K562 (cell line): ENCODE measurements around the gene SPON1. TPM values are rescaled to one million over a fixed set of nuclear protein-coding genes. Genes with fewer than 3 reads are reported as not detected.

Experiments
- ATAC-seq: fragments of 200-7000 bp; cut with Tn5 transposase; 3 replicates; pipeline ENCODE4 v1.9.1; 2020; ENCODE audit warnings: moderate library complexity
- BruUV-seq: library from RNA; stranded (reverse); fragments of 400-500 nt; replicated peaks from 2 replicates; lab custom pipeline; 2021; lab: Mats Ljungman, UMichigan
- CTCF ChIA-PET: fragments of 300-600 bp; formaldehyde crosslinking; extraction: SDS; loops from one replicate; lab custom pipeline; 2021; ENCODE audit warnings: low intra/inter-chr PET ratio; lab: Yijun Ruan, JAX
- POLR2A ChIA-PET: fragments of 300-600, 350-650 bp; sonication (Branson Sonifier 250); formaldehyde crosslinking; extraction: SDS; loops from one replicate; lab custom pipeline; 2021; ENCODE audit warnings: antibody characterized with exemption, inconsistent platforms; lab: Yijun Ruan, JAX
- DNase-seq, 4 experiments: peaks; one replicate each; pipeline versions ENCODE4 v3.0.0 to v3.0.0-alpha.2; 2011 to 2018; ENCODE audit warnings: low spot score in 3 of 4, mixed read lengths in 3 of 4; ENCODE audit errors: extremely low read depth in 1 of 4
- FAIRE-seq: peaks from 2 replicates; lab custom pipeline; 2011; peaks lifted over from hg19 to GRCh38; lab: Jason Lieb, UNC
- H2AFZ ChIP-seq: 2 replicates; pipeline ENCODE4 v1.6.0; 2011; ENCODE audit warnings: low read depth, low read length, control low read depth, inconsistent platforms
- H3K27ac ChIP-seq: fragments of 200-600 bp; 3 replicates; pipeline ENCODE4 v1.8.0; 2011; ENCODE audit warnings: low read depth, mild to moderate bottlenecking, control low read depth, inconsistent platforms, low read length, moderate library complexity, mixed read lengths; ENCODE audit errors: extremely low read depth
- H3K27me3 ChIP-seq, 2 experiments: fragments of 300-600 bp in 1 of 2; 2 replicates in 1 of 2; 3 replicates in 1 of 2; pipeline versions ENCODE4 v1.6.0 to v1.8.0; 2011; ENCODE audit warnings: inconsistent platforms in 2 of 2, low read length in 2 of 2, mild to moderate bottlenecking in 1 of 2, mixed read lengths in 1 of 2, moderate library complexity in 1 of 2; ENCODE audit not compliant: control insufficient read depth in 2 of 2, insufficient read depth in 2 of 2
- H3K36me3 ChIP-seq: fragments of 300-600 bp; 3 replicates; pipeline ENCODE4 v1.8.0; 2011; ENCODE audit warnings: mild to moderate bottlenecking, low read length, inconsistent platforms; ENCODE audit not compliant: control insufficient read depth, insufficient read depth
- H3K4me1 ChIP-seq, 2 experiments: fragments of 200-600 bp in 1 of 2; replicated peaks in 1 of 2; 2 replicates in 1 of 2; 3 replicates in 1 of 2; pipeline versions ENCODE4 v1.5.1 to v1.8.0; 2011; ENCODE audit warnings: inconsistent platforms in 2 of 2, low read length in 2 of 2, mild to moderate bottlenecking in 1 of 2, mixed read lengths in 1 of 2, moderate library complexity in 1 of 2; ENCODE audit not compliant: control insufficient read depth in 2 of 2, insufficient read depth in 2 of 2
- H3K4me2 ChIP-seq: 2 replicates; pipeline ENCODE4 v1.6.1; 2011; ENCODE audit warnings: low read length, control low read depth, inconsistent platforms, mixed read lengths; ENCODE audit not compliant: insufficient read depth
- H3K4me3 ChIP-seq: fragments of 200-600 bp; sonication (generic), shearing (Covaris generic); 2 replicates; pipeline ENCODE4 v1.5.1; 2016; ENCODE audit warnings: control low read depth, inconsistent platforms
- H3K79me2 ChIP-seq: fragments of 200-600 bp; 3 replicates; pipeline ENCODE4 v1.8.0; 2011; ENCODE audit warnings: low read length, inconsistent platforms; ENCODE audit not compliant: control insufficient read depth, insufficient read depth
- H3K9ac ChIP-seq, 2 experiments: 2 replicates each; pipeline versions ENCODE4 v1.6.0 to v1.6.1; 2011; ENCODE audit warnings: low read depth in 2 of 2, low read length in 2 of 2, control low read depth in 1 of 2, inconsistent platforms in 1 of 2, mild to moderate bottlenecking in 1 of 2, mixed read lengths in 1 of 2; ENCODE audit not compliant: insufficient read depth in 1 of 2
- H3K9me1 ChIP-seq: one replicate; pipeline ENCODE4 v1.6.0; 2011; ENCODE audit warnings: inconsistent platforms, mild to moderate bottlenecking, low read length, moderate library complexity; ENCODE audit not compliant: control insufficient read depth, insufficient read depth
- H3K9me3 ChIP-seq: replicated peaks from 2 replicates; pipeline ENCODE4 v1.5.1; 2011; ENCODE audit warnings: low read depth, low read length, inconsistent platforms; ENCODE audit not compliant: control insufficient read depth, insufficient read depth
- H4K20me1 ChIP-seq: replicated peaks from 2 replicates; pipeline ENCODE4 v1.6.1; 2011; ENCODE audit warnings: low read length, inconsistent platforms, mixed read lengths; ENCODE audit not compliant: control insufficient read depth, insufficient read depth
- CBX5 ChIP-seq: IDR thresholded peaks from 2 replicates; pipeline ENCODE4 v1.6.1; 2014; ENCODE audit warnings: low read depth, borderline replicate concordance
- ETS2 ChIP-seq: IDR thresholded peaks from 2 replicates; pipeline ENCODE4 v1.6.1; 2016; ENCODE audit warnings: borderline replicate concordance, missing genetic modification characterization, mild to moderate bottlenecking, moderate library complexity, missing compliant biosample characterization; ENCODE audit not compliant: poor library complexity, severe bottlenecking
- NFIC ChIP-seq: fragments of 450-650 bp; IDR thresholded peaks from 2 replicates; pipeline ENCODE4 v1.6.1; 2017; ENCODE audit warnings: mild to moderate bottlenecking, inconsistent platforms
- STAT5B ChIP-seq: fragments of 250-450 bp; sonication (Bioruptor Pico); IDR thresholded peaks from 2 replicates; pipeline ENCODE4 v1.8.0; 2021; ENCODE audit warnings: mild to moderate bottlenecking, inconsistent platforms
- ZNF134 ChIP-seq: fragments of 250-450 bp; sonication (Bioruptor Pico); conservative IDR thresholded peaks from 2 replicates; pipeline ENCODE4 v1.4.0; 2020
- ZNF282 ChIP-seq: sonication (generic); formaldehyde crosslinking; IDR thresholded peaks from 2 replicates; pipeline ENCODE4 v1.8.1; 2023; ENCODE audit warnings: missing genetic modification reagents
- ZNF318 ChIP-seq, 2 experiments: fragments of 450-650 bp; IDR thresholded peaks; 2 replicates each; pipeline ENCODE4 v1.6.1; 2016; ENCODE audit warnings: mild to moderate bottlenecking in 2 of 2, borderline replicate concordance in 1 of 2, low read depth in 1 of 2, moderate library complexity in 1 of 2
- WGBS: fragments of 100-300 bp; shearing (Covaris generic); methylation state at CpG from one replicate; pipeline ENCODE4 v1.1.6; 2016; ENCODE audit warnings: low coverage, mixed read lengths; ENCODE audit not compliant: insufficient coverage; ENCODE audit errors: missing lambda C conversion rate; 5-methylcytosine and 5-hydroxymethylcytosine counted together
- in situ Hi-C: fragments of 300-500 bp; cut with MboI; formaldehyde crosslinking; loops from 4 replicates; pipeline ENCODE4 v1.15.0; 2018; ENCODE audit warnings: inconsistent platforms, mixed read lengths
- intact Hi-C: fragments of 100-400 bp; cut with micrococcal nuclease; formaldehyde crosslinking; loops from 2 replicates; pipeline ENCODE4 v1.14.2; 2022
- polyA plus RNA-seq, 8 experiments: library from polyadenylated mRNA; depleted of rRNA in 4 of 8; stranded (reverse) in 5 of 8; unstranded in 3 of 8; fragments of >200 nt; fragmentation: Nextera tagmentation in 2 of 8; fragmentation: Illumina TruSeq in 1 of 8; extraction: Ambion mirVana in 2 of 8; extraction: Trizol in 1 of 8; gene quantifications; 2 replicates each; pipeline versions ENCODE4 v1.2.1 to v1.2.3, GENCODE V29; 2011 to 2014; ENCODE audit warnings: inconsistent platforms in 1 of 8, missing spikeins in 1 of 8
- total RNA-seq, 7 experiments: library from RNA; depleted of rRNA in 6 of 7; stranded (reverse); fragments of >200 nt in 6 of 7; fragmentation: Illumina TruSeq in 2 of 7; extraction: Trizol in 2 of 7; gene quantifications; 2 replicates each; pipeline versions ENCODE4 v1.2.1 to v1.2.3, GENCODE V29; 2011 to 2021; ENCODE audit warnings: low replicate concordance in 1 of 7
- TF ChIP-seq, protein P1 (sequence below): fragments of 200-800 bp; sonication (Bioruptor generic); IDR thresholded peaks from 2 replicates; pipeline ENCODE4 v1.6.1; 2017; ENCODE audit warnings: missing genetic modification characterization, missing compliant biosample characterization

Gene SPON1
- total and polyA plus RNA-seq, 9 of the 15 experiments (the other 6 are each of a cell fraction or from before 2014, with no cell fraction given) = 0.04 to 0.06 TPM; not detected in 7

DNA sequence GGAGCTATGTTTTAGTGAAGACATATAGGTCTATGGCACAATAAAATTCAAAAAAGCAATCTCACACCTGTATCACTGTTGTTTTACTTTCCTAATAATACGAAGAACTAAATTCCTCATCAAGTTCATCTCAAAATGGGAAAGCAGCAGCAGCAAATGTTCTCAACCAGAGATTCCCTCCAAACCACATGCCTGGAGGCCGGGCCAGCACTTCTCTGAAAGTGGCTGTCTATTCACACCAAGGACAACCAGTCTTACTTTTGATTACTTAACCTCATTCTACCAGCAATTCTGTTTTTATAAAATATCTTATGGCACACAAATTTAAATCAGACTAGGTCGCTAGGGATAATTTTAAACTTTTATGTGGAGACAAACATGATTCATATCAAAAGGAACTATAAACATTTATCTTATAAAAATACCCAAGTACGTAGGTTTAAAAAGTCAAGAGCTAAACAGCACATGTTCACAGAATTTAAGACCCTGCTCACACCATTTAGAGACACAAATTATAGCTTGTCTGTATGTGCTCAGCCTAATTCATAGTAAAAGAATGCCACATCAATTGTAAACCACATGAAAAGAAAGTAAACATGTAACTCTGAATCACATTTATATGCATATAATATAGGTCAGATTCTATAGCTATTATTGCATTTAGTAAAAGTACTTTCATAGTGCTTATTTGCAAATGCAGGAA is 350.4 kb downstream of the SPON1 start:
- Histone ChIP-seq H2AFZ (no peak overlapping the region), H3K79me2 (peaks cover 51% of the 10 kb centered on the region)
- CTCF ChIA-PET = no interaction called here
- TF ChIP-seq ZNF282 = no peak
- TF ChIP-seq STAT5B (CRISPR knock-in tag) = no peak
- no peak for TF ChIP-seq ZNF134 (CRISPR knock-in tag)
- TF ChIP-seq ZNF318 (IDR thresholded peaks at IDR 0.05; ENCODE audit: borderline replicate concordance in 1 of 2, low read depth in 1 of 2) = no peak
- TF ChIP-seq ETS2 (tag) = no peak
- no peak for TF ChIP-seq NFIC
- no peak for TF ChIP-seq CBX5
- TF ChIP-seq, protein P1, sequence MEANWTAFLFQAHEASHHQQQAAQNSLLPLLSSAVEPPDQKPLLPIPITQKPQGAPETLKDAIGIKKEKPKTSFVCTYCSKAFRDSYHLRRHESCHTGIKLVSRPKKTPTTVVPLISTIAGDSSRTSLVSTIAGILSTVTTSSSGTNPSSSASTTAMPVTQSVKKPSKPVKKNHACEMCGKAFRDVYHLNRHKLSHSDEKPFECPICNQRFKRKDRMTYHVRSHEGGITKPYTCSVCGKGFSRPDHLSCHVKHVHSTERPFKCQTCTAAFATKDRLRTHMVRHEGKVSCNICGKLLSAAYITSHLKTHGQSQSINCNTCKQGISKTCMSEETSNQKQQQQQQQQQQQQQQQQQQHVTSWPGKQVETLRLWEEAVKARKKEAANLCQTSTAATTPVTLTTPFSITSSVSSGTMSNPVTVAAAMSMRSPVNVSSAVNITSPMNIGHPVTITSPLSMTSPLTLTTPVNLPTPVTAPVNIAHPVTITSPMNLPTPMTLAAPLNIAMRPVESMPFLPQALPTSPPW (CRISPR knock-in tag) = no peak
- TF ChIP-seq, all 486 proteins: peak for 0
- H3K36me3 ChIP-seq = no peaks in the 10 kb centered on the region
- WGBS = 74% methylated on average over 4 of the region's 4 CpGs
- H4K20me1 ChIP-seq = 0 out of 2 replicates have a peak, but pooled peaks cover 15% of the 10 kb centered on the region
- no peak overlapping the region for H3K9ac ChIP-seq
- no peaks in the 10 kb centered on the region for H3K9me1 ChIP-seq
- intact Hi-C loops (no loop called here), in situ Hi-C loops (no loop called here)
- no peaks in the 10 kb centered on the region for H3K27me3 ChIP-seq
- no peak overlapping the region for H3K4me3 ChIP-seq
- ATAC-seq (no peak), DNase-seq (no peak), FAIRE-seq (no peak)
- POLR2A ChIA-PET = interaction anchor here (0.8 to 1.8 kb wide), 4 partner anchors 8 to 54 kb away, joined by 3 to 6 read pairs (median 4); no protein-coding TSS in a partner anchor
- BruUV-seq = no TSS peak
- peaks cover 0 to 3% of the 10 kb centered on the region in 2 experiments; a peak in 2 of 5 replicates for H3K4me1 ChIP-seq
- no peak overlapping the region for H3K27ac ChIP-seq
- no peaks in the 10 kb centered on the region for H3K9me3 ChIP-seq
- H3K4me2 ChIP-seq = no peak overlapping the region
